ENCODE results near the gene ZDHHC19. TPM values are rescaled to one million over a fixed set of nuclear protein-coding genes. Genes with fewer than 3 reads are reported as not detected.
"Not testable (repeated sequence)": the region's sequence is repeated elsewhere in the genome, so short reads cannot be mapped to it uniquely, and the experiment has no call there.

The ZDHHC19 gene
- polyA plus RNA-seq, 3 donors, result 0.89 to 4.5 (median 3.4) TPM

DNA sequence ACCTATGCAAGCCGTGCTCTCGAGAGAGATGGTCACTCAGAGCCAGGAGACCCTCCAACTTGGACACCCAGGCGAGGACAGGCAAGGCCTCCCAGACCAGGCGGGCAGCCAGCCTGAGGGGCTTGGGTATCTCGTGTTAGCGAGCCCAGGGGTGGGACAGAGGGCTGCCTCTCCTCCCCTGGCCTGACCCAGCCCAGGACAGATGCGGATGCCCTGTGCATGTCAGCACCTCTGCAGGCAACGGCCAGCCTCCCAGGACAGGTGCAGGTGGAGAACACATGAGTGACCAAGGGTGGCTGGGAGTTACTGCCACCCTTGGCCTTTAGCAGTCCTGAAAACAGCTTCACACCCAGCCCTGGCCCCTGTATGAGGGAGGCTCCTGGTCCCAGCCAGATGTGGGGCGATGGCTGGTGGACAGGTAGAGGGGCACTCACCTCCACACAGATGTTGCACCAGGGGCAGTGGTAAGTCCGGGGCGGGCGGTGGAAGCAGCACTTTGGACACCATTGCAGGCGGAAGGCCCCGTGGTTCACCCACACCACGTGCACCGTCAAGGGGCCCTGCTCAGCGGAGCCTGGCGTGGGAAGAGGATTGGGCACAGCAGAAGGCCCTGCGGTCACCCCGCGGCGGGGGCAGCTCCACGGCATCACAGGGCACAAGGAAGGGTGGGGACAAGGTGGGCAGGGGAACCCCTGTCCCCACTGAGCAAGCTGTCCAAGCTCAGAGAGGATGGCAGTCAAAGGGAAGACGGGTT is 2.1 kb downstream of the ZDHHC19 start:
- WGBS, 3 donors, result 88 to 92% (median 91%) methylated on average over 23 to 24 of the region's 24 CpGs
- H3K27ac ChIP-seq (ENCODE audit: low read depth, low read length), result no peak overlapping the region

DNA sequence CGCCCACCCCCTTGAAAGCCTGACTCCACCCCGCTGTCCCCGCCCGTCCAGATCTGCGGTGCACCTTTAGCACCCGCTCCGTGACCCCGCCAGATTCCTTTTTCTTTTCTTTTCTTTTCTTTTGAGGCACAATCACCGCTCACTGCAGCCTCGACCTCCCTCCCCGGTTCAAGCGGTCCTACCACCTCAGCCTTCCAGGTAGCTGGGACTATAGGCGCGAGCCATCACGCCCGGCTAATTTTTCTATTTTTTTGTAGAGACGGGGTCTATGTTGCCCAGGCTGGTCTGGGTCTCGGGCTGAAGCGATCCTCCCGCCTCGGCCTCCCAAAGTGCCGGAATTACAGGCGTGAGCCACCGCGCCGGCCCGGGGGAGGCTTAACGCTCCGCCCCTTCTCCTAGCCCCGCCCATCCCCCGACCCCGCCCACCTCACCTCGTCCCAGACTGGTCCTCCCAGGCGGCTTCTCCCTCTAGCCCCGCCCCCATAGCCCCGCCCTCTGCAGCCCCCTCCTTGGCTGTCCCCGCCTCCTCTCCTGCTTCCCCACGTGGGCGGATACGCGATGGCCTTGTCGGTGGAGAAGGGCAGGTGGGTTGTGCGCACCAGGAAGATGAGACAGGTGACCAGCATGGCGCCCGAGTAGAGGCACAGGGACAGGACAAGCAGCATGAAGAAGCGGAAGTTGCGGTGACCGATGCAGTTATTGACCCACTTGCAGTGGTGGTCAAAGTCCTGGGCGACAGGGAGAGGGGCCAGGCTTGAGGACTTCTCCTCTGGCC is 3.2 kb downstream of the ZDHHC19 start:
- 32 to 35% (median 35%) methylated on average over 43 to 49 of the region's 49 CpGs for WGBS, 3 donors
- H3K27ac ChIP-seq (ENCODE audit: low read depth, low read length), result no peak overlapping the region

DNA sequence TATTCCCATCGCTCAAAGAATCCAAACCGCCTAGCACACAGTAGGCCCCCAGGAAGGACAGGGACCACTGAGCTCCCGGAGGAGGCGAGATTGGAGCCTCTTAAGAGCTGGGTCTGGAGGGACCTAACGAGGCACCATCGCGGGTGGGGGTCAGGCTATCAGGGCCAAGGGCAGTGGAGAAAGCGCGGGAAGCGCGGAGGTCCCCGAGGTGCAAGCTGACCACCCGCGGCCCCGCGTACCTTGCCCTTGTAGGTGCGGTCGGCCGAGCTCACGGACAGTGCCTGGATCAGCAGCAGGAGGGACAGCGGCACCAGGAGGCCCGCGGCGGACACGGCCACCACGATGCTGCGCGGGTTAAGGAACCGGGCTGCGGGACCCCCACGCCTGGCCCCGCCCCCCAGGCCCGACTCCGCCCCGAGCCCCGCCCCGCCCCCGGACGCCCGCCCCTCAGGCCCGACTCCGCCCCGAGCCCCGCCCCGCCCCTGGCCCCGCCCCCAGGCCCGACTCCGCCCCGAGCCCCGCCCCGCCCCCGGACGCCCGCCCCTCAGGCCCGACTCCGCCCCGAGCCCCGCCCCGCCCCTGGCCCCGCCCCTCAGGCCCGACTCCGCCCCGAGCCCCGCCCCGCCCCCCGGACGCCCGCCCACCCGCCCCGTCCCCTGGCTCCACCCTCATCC is 3.9 kb downstream of the ZDHHC19 start:
- H3K27ac ChIP-seq (ENCODE audit: low read depth, low read length), result no peak overlapping the region
- WGBS, 3 donors, result 11 to 17% (median 14%) methylated on average over 27 to 42 of the region's 70 CpGs

DNA sequence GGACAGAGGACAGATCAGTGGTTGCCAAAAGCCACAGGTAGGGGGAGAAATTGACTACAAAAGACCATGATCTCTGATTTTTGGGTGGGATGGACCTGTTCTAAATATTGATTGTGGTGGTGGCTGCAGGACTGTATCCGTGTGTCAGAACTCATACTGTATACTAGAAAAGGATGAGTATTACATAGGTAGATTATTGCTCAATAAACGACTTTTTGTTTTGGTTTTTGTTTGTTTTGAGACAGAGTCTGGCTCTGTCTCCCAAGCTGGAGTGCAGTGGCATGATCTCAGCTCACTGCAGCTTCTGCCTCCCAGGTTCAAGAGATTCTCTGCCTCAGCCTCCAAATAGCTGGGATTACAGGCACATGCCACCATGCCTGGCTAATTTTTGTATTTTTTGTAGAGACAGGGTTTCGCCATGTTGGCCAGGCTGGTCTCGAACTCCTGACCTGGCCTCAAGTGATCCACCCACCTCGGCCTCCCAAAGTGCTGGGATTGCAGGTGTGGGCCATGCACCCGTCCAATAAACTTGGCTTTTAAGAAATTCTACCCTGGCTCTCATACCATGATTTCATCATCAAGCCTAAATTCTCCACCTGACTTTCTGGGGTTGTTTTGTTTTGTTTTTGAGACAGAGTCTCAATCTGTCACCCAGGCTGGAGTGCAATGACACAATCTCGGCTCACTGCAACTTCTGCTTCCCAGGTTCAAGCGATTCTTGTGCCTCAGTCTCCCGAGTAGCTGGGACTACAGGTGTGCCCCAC is 5.6 kb downstream of the ZDHHC19 start:
- 80 to 86% (median 81%) methylated on average over 9 of the region's 9 CpGs for WGBS, 3 donors

DNA sequence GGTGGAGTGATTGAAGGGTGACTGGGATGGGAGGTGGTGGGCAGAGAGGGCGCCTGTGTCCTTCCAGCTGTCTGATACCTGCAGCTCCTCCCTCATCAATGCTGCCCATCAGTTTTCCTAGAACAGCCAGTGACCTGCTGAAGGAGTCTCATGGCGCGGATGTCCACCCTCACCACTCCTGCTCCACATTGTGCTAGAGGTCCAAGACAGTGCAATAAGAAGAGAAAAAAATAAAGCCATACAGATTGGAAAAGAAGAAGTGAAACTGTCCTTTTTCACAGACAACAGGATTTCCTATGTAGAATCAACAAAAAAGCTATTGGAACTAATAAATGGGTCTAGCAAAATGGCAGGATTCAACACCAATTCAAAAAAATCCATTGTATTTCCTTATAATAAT is 7.4 kb downstream of the ZDHHC19 start:
- H3K27ac ChIP-seq (ENCODE audit: low read depth, low read length), result no peak overlapping the region
- WGBS, 3 donors, result 79 to 87% (median 83%) methylated on average over 3 of the region's 3 CpGs

More for the DNA sequence above, 5.6 kb downstream of the ZDHHC19 start:
- not testable (repeated sequence) for H3K27ac ChIP-seq (ENCODE audit: low read depth, low read length)

DNA sequence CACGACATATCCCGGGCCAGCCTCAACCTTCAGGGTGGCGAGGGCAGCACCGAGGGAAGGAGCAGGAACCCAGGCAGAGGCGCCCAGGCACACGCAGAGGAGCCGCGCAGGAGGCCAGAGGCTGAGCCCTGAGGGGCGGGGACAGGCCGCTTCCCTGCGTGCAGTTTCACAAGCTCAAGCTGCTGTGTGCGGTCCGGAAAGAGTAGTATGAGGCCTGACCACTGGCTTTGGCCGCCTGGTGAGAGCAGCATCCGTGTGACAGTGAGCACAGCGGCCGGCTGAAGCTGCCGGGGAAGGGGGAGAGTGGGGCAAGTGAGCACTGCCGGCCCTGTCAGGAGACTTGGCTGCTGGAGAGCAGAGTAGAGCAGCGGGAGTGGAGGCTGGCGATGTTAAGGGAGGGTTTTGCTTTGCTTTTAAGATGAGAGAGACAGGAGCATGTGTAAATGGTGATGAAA is 8.7 kb downstream of the ZDHHC19 start:
- 19 to 47% (median 41%) methylated on average over 21 of the region's 21 CpGs for WGBS, 3 donors
- no peak overlapping the region for H3K27ac ChIP-seq (ENCODE audit: low read depth, low read length)

DNA sequence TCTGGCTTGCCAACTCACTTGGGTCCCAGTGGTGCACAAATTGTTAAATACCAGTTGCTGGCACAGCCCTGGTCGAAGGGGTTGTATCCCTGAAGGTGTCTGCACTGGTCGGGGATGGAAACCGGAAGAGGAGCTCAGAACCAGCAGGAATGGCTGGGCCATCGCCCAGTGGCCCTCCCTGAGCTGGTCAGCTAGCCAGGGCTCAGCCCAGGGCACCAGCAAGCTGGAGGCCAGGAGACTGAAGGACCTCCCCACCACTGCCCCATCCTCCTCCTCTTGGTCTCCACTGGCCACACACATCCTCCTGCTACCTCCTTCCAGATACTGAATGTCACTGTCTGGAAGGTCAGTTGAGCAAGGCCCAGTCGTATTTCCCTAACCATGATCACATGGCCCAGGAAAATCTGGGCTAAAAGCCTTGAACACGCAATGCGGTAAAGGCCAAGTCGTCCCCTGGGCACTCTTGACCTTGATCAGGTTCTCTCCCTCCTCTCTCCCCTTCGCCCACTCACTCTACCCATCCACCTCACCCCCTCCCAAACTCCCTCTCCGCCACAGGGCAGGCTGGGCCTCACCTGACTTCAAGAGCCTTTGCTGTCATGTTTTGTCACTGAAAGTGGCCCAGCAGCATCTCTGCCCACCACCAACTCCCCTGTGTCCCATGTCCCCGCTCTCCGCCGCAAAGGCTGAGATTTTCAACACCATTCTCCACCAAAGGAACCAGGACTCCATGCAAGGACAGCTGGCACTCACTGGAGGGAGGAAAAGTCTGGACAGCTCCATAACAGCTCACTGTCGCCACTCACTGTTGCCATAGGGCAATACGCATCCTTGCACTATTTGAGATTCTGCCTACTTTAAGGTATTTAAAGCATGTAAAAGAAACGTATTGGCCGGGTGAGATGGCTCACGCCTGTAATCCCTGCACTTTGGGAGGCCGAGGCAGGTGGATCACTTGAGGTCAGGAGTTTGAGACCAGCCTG is 12.1 kb downstream of the ZDHHC19 start:
- 70 to 77% (median 74%) methylated on average over 19 of the region's 19 CpGs for WGBS, 3 donors
- no peak overlapping the region for H3K27ac ChIP-seq (ENCODE audit: low read depth, low read length)

DNA sequence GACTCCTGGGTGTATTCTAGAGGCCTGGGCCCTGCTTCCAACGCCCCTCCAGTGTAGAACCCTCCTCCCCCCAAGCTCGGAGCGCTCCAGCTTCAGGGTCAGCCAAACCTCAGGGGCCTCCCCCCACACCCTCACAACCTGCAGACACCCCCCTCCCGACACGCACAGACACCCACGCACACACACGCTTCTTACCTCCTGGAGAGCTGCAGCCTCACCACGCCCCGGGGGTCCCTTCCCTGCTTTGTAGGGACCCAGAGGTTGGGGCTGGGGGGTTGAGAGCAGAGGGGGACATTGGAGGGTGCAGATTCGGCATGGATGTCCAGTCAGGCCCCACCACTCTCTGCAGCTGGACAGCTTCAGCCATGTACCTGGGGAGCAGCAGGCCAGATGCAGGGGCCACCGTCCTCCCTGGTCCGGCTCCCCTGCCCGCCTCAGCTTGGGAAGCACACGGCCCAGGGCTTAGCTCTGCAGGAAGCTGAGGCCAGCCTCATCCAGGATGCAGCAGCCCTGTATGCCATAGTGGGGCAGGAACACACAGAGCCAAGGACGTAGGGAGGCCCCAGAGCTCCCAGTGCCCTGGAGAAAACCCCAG is 13.0 kb downstream of the ZDHHC19 start:
- WGBS, 3 donors, result 79 to 90% (median 81%) methylated on average over 15 of the region's 15 CpGs

DNA sequence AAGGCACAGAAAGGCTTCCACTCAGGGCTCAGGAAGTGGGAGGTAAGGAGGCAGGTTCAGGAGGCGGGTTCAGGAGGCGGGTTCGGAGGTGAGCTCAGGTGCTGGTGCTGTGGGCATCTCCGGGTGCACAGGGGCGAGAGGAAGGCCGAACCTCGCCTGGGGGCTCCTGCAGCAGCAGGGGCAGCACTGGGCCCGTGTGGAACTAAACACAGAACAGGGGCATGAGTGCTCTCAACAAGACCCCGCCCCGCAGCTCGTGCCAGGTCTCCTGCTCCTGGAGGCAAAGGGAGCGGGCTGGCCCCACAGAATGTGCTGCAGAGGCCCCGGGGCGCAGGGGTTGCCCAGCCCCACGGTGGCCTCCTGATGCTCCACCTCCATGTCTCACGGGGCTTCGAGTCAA is 13.7 kb downstream of the ZDHHC19 start:
- WGBS, 3 donors, result 84 to 89% (median 88%) methylated on average over 17 of the region's 17 CpGs
- H3K27ac ChIP-seq (ENCODE audit: low read depth, low read length), result no peak overlapping the region

More for the DNA sequence above, 13.0 kb downstream of the ZDHHC19 start:
- H3K27ac ChIP-seq (ENCODE audit: low read depth, low read length), result no peak overlapping the region

DNA sequence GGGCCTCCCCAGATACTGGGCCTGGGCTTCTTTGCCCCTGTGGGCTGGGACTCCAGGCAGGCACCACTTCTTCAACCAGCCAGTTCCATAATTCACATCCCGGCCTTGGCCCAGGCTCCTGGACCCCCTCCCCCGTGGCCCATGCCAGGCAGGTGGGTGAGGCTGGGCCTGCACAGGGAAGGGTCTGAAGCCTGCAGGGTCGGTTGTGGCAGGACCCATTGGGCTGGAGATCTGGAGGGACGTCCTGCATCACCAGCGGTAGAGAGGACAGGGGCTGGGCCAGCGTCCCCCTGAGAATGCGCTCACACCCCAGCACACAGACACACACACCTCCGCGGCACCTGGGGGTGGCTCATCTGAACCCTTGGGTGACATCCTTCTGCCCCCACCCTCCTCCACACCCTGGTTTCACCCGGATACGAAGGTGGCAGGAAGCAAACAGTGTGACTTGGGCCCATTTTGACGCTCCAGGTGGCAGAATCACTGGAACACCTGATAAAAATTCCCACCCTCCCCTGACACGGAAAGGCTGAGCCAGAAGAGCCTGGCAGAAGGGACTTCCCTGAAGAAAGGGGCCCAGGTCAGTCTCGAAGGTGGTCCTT is 15.4 kb downstream of the ZDHHC19 start:
- H3K27ac ChIP-seq (ENCODE audit: low read depth, low read length), result no peak overlapping the region
- WGBS, 3 donors, result 81 to 90% (median 89%) methylated on average over 12 to 14 of the region's 14 CpGs

DNA sequence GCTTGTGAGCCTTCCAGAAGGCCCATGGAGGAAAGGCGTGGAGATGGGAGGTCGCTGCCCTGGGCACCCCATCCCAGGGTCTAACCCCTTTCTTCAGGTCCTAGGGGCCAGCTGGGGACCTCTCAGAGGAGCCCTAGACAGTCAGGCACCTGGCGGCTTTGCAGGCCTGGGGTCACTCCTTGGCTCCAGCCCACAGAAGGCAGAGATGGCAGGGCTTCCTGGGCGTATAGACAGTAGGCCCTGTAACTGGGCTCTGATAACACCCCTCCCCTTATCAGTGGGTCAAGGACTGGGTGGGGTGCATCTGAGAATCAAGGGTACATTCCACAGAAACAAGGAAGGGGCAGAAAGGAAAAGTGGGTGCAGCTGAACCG is 16.7 kb downstream of the ZDHHC19 start:
- 78 to 86% (median 85%) methylated on average over 5 of the region's 5 CpGs for WGBS, 3 donors
- H3K27ac ChIP-seq (ENCODE audit: low read depth, low read length), result no peak overlapping the region

DNA sequence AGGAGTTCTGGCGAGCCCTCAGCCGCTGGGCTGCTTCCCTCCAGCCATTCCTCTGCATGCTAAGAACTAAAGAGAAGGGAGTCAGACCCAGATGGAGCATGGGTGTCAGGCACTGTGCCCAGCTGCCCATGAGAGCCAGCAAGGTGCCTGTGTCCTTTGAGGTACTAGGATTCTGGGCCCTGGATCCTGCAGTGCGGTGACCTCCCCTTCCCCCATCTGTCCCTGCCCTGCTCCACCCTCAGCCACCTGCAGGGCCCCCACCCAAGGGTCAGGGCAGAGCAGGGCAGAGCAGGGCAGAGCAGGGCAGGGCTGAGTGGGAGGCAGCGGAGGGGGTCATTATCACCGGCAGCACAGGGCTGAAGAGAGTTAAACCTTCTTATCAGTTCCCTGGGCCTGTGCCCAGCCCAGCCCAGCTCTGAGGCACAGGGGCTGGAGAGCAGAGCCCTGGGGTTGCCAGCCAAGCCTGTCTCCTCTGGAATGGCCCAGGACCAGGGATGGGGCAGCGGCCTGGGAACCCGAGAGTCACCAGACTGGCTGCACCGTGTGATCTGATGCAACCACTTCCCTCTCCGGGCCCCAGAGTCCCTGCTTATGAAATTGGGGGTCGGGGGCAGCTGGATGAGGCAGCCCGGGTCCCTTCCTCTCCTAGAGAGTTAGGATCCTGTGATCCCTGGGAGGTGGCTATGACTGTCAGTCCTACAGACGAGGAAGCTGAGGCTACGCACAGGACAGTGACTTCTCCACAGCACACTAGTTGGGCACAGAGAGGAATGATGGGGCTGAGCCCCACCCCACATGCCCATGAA is 17.3 kb downstream of the ZDHHC19 start:
- H3K27ac ChIP-seq (ENCODE audit: low read depth, low read length), result no peak overlapping the region
- WGBS, 3 donors, result 33 to 50% (median 50%) methylated on average over 13 of the region's 13 CpGs

DNA sequence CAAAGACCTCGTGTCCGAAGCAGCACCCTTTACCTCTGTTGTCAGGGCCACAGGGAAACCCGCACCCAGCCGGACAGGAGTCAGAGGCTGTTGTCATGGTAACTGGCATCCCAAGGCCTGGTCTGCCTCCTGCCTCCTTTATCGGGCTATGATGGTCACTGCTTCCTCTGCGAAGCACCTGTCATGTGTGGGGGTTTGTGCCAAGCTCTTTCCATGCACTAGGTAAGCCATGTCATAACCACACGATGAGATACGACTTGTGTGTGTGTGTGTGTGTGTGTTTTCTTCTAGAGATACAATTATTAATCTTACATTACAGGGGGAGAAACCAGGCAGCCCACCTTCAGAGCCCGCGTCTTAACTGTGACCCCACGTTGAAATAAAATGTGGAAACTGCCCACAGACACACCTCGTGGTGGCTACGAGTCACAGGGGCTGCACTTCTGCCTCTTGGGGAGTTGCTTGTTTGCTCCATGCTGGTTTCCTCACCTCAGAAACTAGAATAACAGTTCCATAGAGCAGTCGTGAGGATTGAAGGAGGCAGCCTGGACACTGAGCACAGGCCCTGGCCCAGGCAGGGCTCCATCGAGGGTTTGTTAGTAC is 18.0 kb downstream of the ZDHHC19 start:
- H3K27ac ChIP-seq (ENCODE audit: low read depth, low read length), result no peak overlapping the region

DNA sequence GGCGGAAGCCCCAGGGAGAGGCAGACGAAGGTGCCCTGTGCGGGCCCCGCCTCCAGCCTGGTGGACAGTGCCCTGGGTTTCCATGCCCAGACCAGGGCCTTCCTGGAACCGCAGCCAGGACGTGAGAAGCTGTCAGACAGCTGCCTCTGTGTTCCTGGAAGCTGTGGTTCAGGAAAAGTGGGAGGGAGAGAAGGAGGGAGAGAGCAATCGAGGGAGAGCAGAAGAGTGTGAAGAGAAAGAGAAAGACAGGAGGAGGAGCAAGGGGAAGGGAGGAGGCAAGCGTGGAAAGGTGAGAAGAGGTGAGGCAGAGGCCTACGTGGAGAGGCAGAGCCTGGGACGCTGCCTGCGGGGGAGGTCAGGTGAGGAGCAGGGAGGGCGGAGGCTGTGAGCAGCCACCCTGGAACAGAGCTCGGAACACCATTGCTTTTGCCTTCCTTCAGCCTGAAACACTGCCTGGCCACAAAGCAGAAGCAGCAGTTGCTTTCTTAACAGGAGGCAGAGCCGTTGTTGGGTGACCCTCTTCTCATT is 18.6 kb downstream of the ZDHHC19 start:
- WGBS, 3 donors, result 36 to 67% (median 45%) methylated on average over 14 of the region's 14 CpGs
- H3K27ac ChIP-seq (ENCODE audit: low read depth, low read length), result peak overlapping the region; percentile 32

More for the DNA sequence above, 18.0 kb downstream of the ZDHHC19 start:
- 58 to 70% (median 65%) methylated on average over 15 of the region's 15 CpGs for WGBS, 3 donors

DNA sequence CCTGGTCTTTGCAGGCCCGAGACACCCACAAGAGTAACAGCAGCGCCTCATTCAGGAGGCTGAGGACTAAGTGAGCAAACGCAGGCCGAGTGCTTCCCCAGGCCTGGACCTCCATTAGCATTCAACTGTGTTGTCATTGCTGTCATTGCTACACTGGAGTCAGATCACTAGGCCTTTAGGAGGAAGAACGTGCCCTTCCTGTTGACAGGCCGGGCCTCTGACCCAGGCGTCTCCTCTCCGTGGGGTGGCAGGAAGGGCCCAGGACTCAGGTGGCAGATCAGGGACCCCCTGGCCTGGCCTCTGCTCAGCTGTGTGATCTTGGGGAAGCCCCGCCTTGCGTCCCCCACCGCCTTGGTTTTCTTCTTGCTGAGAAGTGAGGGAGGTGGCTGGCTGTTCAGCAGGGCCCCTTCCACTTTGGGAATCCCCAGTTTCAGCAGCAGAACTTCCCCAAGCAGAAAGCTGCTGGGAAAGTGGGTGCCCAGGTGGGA is 19.1 kb downstream of the ZDHHC19 start:
- 45 to 85% (median 68%) methylated on average over 11 of the region's 11 CpGs for WGBS, 3 donors
- H3K27ac ChIP-seq (ENCODE audit: low read depth, low read length), result no peak overlapping the region

All from adipose tissue (tissue), 3 donors.